Left kidney (tissue), 2 donors: Measurements from ENCODE around the gene CDHR2. TPM values are rescaled to one million over a fixed set of nuclear protein-coding genes. Genes with fewer than 3 reads are reported as not detected.

ENCODE experiments used
- DNase-seq: peaks from one replicate; pipeline ENCODE4 v3.0.0-alpha.2; 2013
- polyA plus RNA-seq: library from polyadenylated mRNA; unstranded; fragments of 120-200 nt; gene quantifications from one replicate; pipeline ENCODE4 v1.2.1, GENCODE V29; 2013; ENCODE audit not compliant: insufficient read length

Gene CDHR2
- polyA plus RNA-seq, 1 donor, result 25.0 TPM

DNA sequence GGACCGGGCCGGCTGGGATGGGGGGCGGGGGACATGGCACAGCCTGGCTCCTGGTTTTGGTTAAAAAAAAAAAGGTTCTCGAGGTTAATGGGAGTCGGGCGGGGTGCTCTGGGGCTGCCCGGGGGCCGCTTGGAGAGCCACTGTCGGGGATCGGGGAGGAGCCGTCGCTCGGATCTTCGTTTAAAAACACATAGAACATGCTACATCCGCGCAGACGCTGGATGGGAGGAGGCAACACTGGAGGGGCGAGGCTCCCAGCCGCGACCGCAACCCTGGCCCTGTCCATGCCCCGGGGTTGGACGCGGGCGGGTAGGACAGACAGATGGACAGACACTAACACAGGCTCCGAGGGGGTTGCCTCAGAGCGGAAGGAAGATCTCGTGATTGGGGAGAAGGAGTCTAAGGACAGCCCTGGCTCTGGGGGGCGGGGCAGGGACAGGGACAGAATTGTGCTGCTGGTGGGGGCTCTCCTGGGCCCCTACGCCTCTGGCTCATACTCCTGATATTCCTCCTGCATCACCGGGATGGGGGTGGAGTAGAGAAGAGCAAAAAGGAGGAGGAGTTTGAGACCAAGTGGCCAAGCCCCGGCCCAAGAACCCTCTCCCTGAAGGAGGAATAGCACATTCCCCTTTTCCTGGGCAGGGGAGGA, 71.3 kb downstream of the CDHR2 start:
- DNase-seq, result no peak

DNA sequence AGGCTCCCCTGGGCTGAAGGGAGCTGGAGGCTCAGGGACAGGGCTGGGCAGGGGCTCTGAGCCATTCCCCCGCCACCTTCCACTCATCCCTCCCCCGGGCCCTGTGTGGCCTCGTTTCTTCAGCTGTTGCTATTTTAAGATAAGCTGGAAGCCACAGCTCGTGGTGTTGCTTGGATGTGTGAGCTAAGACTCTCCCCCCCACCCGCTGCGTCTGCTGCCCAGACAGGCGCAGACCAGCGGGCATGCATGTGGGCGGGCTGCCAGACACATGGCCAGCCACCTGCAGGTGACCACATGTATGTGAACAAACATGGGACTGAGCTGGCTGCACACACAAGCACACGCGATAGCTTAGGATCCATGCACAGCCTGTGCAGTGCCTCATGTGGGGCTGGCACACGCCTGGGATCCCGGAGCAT, 72.5 kb downstream of the CDHR2 start:
- DNase-seq, result no peak

DNA sequence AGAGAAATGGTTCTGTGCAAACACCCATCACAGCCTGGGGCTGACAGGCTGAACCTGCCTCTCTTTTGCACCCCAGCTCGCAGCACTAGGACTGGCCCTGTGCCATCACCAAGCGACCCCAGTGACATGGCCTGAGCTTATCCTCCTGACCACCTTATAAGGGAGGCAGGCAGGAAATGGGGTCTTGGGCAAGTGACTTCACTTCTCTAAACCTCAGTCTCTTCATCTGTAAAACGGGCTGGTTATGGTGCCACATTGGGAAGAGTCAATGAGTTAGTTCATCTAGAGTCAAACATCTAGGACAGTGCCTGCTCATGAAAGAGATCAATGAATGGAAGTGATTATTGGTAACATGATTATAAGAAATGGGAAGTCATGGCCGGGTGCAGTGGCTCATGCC, 75.0 kb downstream of the CDHR2 start:
- no peak for DNase-seq

DNA sequence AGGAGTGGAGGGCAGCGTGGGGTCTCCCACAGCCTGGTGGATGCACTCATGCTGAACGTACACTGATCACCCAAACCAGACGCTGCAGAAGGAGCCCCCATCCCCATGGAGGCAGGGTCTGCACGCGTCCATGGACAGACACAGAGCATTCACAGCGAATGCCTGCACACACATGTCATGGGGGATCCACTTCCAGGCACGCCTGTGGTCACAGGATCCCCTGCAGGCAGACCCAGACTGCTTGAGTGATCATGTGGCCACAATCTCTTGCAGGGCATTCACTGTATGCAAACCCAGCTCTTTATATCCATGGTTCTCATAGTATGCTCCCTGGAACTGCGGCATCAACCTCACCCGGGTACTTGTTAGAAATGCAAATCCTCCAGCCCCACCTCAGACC, 75.8 kb downstream of the CDHR2 start:
- DNase-seq, result no peak

DNA sequence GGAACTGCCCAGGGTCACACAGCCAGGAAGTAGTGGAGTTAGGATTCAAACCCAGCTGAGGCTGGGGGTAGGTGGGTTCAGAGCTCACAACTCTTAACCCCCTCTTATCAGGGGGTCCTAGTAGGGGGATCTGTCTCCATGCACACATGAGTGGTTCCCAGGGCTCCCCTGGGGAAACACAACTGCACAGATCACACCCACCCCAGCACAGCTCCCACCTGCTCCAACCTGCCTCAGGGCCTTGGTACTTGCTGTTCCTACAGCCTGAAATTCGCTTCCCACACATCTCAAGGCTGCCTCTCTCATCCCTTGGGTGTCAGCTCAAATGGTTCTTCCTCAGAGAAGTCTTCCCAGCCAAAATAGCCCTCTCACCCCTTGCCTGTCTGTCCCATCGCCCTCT, 76.4 kb downstream of the CDHR2 start:
- no peak for DNase-seq

DNA sequence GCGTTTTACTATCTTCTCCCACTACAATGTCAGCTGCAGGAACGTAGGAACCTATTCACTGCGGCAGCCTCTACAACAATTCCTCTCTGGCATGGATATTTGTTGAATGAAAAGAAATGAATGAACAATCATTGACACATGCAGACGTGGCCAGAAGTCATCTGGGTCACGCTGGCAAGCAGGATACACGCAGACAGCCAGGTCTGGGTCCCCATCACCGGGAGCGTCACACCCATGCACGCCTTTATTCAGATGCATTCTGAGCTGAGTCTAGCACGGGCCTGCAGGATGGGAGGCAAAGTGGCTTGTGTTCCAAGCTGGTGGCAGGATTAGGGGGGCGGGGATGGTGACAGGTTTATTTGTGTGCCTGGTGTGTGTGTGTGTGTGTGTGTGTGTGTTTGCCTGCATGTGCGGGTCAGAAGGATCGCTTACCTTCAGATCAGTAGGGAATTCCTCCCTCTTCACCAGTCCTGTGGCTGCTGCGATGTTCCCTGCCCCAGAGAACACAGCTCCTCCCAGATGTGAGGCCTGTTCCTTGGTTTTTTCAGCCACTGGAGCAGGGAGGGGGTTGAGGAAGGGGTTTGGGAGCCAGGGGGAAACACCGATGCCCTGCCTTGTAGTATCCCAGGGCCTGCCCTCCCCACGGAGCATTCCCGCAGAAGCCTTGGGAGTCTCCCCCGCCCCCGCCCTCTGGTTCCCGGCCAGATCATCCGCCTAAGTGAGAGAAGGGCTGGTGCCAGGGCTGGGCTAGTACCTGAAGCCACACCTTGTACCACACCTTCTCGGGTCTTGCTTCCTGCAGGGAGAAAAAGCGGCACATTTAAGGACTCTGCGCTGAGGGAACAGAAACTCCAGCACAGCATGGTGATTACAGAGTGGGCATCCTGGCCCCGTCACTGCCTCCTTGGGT, 77.1 kb downstream of the CDHR2 start:
- no peak for DNase-seq

DNA sequence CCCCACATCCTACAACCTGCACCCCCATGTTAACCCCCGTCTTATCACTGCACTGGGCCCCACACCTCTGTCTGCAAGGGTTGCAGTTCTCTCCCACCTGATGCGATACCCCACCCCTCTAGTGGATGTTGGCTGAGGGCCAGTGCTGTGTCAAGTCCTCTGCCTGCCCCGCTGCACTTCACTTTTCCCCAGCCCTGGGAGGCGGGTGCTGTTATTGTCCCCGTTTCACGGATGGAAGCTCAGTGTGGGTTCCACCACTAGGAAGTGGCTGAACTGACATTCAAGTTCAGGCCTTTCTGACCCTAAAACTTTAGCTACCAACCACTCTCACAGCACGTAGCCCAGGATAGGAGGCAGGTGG, 77.7 kb downstream of the CDHR2 start:
- DNase-seq, result no peak

DNA sequence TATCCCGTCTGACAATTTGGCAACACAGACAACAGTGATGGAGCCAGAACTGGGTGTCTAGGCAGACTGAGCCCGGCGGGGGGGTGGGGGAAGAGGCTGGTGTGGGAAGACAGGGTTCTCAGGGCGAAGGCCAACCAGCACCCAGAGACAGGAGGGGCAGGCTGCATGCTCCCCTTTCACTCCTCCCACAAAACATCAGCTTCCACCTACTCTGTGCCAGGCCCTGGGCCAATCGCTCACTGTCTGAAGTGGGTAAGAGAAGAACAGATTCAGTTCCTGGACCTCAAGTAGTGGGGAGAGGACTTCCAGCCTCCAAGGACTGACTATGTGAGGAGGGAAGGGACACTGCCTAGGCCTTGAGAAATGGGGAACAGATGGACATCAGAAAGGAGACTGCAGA, 78.4 kb downstream of the CDHR2 start:
- no peak for DNase-seq

DNA sequence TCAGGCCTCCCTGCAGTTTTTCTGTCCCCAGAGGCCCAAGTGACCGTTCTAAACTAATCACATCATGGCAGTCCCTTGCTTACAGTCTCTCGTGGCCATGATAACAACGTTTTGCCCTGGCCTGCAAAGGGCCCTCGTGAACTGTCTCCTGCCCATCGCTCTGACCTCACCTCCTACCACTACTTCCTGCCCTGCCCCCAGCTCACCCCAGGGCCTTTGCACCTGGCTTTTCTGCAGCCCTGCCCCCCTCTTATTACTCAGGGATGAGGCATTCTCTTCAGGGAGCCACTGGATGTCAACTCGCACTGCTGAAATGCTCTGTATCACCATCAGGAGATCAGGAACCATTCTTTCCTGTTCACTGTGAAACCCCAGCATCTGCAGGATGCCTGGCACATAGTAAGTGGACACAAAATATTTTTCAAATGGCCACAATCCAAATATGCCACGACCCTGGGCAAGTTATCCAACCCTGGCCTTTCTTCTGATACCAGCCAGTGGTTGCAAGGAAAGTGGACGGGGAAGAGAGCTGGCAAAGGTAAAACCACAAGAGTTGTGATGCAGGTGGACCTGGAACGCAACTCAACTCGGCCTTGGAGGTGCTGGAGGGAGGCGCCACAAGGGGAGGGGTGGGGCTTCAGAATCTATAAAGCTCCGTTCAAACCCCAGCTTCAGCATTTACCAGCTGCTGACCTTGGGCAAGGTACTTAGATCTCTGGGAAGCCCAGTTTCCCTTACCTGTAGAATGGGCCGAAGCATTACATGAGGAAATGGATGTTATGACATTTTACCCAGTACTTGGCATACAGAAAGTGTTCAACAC, 79.5 kb downstream of the CDHR2 start:
- no peak for DNase-seq

DNA sequence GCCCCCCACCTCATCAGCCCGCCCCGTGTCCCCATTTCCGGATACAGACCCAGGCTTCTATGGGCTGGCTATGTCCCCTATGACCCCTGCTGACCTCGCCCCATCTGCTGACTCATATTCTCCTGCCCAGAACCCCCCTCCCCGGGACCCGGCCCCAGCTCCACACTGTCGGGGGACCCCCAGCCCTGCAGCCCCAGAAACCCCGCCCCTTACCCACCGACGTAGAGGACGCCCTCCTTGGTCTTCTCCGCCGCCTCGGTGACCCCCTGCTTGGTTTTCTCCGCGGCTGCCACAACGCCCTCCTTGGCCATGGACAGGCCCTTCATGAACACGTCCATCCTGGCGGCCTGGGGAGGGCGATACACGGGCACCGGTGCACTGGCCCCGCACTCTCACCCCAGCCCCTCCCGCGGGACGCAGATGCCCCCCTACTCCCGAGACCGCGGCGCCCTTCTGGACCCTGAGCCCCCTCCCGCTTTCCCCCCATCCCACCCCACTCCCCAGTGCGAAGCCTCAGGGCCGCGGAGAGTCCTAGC, 80.2 kb downstream of the CDHR2 start:
- no peak for DNase-seq

DNA sequence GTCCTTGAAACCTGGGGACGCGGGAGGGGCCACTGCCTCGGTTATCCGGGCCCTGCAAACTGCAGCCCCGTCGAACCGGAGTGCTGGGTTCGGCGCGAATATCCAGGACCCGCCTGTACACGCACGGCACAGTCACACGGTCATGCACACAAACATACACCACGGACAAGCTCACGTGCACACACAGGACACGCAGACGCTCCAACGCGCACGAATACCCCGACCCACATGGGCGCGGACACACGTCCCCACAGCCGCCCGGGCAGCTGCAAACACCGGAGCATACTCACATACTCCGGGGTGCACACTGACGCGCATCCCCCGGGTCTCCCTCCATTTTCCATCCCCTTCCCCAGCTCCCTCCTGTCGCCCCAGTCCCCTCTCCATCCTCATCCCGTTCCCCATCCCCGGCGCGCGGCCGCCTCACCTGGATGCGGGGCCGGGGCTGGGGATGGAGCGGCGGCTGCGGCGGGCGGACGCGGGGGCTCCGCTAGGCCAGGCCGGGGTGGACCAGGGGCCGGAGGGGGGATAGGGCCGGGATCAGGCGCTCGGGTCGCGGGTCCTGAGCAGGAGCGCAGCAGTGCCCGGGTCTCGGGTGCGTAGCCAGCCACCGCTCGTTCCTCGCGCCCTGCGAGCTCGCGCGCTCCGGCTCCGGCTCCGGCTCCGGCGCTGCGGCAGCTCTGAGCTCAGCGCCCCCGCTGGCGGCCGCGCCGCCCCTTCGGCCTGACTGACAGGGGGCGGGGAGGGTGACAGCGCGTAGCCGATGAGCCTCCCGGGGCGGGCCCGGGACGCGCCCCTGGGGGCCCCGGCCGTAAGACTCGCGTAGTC, 80.9 kb downstream of the CDHR2 start, which contains the start of the genes EIF4E1B and SNCB:
EIF4E1B (plus strand) TSS at position 823 of the 828 bp plus-strand sequence. CDS start 12,113 bp downstream, outside the sequence.
SNCB (minus strand) TSS at position 682 of the 828 bp plus-strand sequence. CDS start 880 bp downstream, outside the sequence.
- DNase-seq, result peak; percentile 47

DNA sequence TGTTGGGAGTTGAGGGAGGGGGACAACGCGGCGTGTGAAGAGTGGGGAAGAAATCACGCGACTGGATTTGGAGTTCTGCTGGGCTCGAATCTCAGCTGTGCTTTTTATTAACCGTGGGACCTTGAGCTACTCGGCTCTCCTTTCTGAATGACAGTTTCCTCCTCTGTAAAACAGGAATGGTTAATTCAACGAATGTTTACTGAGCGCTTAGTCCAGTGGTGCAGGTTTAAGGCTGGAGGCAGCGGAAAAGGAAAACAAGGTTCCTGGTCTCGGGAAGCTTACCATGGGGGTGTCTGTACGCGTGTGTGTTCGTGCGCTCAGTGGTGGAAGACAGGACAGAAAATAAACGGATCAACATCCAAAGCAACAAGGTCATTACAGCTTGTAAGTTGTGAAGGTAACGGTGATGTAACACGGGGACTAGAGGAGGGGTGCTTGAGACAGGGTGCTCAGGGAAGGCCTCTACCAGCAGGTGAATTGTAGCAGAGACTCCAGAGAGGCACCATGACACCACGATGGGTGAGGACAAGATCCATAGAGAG, 81.6 kb downstream of the CDHR2 start:
- DNase-seq, result no peak

DNA sequence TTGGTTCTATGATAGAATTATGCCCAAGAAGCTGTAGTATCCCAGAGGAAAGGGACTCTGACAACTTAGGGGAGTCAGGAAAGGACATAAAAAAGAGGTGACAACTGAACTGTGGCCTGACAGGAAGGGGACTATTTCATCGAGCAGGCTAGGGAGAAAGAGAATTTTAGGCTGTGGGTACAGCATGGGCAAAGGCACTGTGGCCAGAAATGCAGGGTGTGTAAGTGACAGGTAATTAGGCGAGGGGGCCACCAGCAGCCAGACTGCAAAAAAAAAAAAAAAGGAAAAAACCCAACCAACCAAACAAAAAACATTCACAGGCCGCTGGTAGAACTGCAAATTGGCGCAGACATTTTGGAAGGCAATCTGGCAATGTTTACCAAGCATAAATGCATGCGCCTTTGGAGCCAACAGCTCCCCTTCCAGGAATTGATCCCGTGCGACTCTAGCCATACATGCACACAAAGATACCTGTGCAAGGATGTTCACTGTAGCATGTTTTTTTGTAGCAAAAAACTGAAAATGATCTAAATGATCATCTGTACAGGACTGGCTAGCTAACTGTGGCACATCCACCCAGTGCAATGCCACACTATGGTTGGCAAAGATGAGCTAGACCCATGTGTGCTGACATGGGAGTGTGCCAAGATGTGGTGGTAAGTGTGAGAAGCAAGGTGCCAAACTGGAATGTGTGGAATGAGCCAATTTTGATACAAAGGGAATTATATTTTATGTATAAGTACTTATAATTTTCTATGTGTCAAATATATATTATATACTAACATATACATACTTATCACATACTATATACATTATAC, 82.5 kb downstream of the CDHR2 start:
- no peak for DNase-seq

DNA sequence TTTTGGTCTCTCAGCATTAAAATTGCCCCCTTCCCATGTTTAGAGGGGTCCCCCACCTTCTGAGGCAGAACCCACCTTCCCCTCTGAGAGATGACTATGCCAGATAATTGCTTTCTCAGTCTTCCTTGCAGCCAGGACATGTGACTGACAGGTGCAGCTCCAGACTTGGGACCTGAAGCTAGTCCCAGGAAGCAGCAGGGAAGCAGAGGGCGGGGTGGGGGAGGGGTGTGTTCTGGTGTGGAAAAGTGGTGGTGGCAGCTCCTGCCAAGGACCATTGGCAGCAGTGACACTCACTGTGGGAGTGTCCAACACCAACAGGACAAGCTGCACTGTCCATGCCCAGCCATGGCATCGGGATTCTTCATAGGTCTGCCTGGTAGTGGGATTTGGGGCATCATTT, 83.6 kb downstream of the CDHR2 start:
- DNase-seq, result no peak

DNA sequence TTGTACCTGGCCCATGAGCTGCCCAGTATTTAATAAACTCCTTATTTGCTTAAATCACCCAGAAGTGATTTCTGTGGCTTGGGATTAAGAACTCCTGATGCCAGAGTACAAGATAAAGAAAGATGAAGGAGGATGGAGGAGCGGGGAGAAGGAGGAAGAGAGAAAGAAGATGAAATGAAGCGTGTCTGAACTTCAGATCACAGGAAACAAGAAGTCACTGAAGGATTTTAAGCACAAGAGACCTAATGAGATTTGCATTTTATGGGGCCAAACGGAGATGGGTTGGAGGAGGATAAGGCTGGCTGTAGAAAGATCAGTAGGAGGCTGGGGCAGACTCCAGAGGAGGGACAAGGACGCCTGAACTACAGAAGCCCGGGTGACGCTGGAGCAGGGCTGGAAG, 84.5 kb downstream of the CDHR2 start:
- no peak for DNase-seq

DNA sequence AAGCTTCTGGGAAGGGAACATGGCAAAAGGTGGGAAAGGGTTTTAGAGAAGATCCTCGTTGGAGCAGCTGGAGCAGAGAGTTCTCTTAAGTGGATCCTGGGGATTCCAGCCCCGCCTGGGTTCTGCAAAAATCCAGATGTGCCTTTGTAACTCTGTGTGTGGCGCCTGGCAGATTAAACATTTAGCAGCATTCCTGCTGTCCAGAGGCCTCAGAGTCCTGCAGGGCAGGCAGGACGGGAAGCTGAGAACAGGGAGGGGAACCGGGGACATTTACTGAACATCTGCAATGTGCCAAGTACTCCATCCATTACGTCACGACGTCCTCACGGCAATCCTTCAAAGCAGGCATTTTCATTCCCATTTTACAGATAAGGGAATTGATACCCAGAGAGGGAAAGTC, 87.3 kb downstream of the CDHR2 start:
- no peak for DNase-seq

DNA sequence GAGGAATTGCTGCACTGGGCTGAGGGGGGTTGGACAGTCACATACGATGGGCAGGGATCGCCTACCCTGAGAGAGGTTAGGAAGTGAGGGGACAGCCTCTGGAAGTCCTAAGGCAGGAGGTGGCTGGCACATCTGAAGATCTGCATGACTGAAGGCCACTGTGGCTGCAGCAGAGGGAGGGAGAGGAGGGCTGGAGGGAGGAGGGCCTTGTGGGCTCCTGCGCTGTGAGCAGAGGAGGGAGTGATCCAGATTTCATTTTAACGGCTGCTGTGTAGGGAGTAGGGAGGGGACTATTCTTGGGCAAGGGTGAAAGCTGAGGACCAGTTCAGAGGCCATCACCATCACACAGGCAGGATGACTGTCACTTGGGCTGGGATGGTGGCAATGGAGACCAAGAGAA, 88.4 kb downstream of the CDHR2 start:
- DNase-seq, result no peak

DNA sequence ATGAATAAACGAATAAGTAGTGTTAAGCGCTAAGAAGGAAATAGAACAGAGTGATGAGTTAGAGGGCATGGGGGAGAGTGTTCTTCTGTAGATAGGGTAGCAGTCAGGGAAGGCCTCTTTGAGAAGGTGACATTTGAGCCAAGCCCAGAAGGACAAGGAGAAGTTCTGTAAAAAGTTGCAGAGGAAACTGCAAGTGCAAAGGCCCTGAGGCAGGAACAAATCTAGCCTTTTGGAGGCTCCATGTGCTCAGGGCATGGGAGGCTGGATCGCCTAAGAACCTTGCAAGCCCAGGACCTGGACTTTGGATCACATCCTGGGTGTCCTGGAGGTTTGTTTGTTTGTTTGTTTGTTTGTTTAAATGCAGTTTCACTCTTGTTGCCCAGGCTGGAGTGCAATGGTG, 89.3 kb downstream of the CDHR2 start:
- DNase-seq, result no peak

DNA sequence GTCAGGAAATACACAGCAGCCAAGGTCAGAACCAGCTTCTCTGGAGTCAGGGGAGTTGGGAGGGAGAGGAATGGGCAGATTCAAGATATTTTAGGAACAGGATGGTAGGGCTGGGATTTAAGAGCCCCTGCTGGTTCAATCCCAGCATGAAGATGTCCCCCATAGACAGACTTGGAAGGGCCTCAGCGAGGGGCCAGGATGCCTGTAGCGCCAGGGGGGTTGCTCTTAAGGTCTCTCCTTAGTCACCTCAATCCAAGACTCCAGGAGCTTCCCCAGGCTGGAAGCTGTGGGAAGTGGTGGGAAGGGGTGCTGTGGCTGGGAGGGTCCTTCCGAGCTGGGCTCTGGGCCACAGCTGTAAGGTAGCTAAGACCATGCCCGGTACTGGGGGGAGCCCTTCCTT, 90.1 kb downstream of the CDHR2 start:
- DNase-seq, result no peak

DNA sequence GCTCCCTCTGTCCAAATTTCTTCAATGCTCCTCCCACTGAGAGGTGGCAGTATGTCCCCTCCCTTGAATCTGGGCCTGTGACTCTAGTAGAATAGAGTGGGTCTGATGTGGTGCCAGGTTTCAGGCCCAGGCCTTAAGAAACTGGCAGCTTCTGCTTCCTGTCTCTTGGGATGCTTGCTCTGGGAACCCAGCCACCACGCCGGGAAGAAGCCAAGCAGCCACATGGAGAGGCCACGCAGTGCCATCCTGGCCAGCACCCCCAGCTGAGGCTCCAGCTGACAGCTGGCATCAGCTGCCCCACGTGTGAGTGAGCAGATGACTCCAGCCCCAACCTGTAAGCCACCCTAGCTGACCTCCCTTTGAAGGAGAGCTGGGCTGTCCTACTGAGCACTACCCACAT, 90.8 kb downstream of the CDHR2 start:
- DNase-seq, result no peak
